GM19397 (cell line): Measurements from ENCODE around the gene NHS.

ENCODE experiments used
- ATAC-seq: cut with Tn5 transposase; IDR thresholded peaks from one replicate; pipeline ENCODE4 v1.9.1; 2021; ENCODE audit warnings: mild to moderate bottlenecking, moderate library complexity; ENCODE audit not compliant: unreplicated experiment

Gene NHS

GRCh38 chrX:17656556-17656955, 281.6 kb downstream of the NHS start:
- ATAC-seq: no peak

GRCh38 chrX:17662391-17662790, 287.4 kb downstream of the NHS start:
- ATAC-seq: no peak

DNA sequence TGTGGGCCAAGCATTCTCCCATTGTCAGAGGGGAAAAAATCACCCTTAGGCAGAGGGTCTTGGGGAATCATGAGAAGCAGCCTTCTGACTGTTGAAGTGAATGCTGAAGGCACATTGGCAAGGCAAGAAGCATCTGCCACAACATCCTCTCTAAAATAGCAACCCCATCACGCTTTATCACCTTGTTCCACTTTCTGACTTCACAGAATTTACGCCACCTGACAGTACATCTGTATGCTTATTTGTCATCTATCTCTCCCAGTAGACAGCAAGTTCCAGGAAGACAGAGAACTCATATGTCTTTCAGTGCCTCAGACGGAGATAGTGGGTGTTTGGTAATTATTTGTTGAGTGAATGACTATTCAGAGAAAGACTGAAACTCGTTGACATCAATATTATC, 293.9 kb downstream of the NHS start:
- no peak for ATAC-seq

DNA sequence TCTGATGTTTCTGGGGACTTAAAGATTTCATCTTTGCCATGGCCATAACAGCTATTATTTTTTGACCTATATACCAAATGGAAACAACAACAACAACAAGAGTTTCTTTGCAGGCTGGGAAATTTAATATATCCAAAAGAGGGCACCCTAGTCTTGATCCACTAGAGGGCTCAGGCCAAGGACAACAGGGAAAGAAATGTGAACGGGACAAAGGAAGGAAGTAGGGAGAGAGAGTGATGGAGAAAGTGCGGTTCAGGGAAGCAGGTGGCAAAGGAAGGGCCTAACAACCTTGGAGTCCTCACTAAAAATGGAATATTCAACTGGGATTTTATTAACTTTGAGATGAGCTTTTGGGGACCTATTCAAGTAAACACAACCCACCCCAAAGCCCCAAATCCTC, 294.5 kb downstream of the NHS start:
- no peak for ATAC-seq

DNA sequence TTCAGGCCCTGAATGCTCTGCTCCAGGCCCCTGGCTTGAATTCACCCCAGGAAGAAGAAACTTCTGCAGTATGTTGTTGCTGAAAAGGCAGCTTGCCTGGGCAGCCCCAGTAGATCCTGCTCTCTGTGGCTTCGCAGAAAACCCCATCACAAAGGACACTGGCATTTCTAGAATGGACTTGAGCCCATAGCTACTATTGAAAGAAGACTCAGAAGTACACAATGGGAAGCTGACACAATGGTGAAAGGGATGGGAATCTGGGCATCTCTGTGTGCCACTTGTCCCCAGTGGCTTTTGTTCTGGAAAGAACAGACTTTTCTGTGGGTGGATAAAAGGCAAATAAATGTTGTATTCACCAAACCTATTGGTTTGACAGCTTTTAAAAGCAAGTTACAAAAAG, 294.9 kb downstream of the NHS start:
- no peak for ATAC-seq

DNA sequence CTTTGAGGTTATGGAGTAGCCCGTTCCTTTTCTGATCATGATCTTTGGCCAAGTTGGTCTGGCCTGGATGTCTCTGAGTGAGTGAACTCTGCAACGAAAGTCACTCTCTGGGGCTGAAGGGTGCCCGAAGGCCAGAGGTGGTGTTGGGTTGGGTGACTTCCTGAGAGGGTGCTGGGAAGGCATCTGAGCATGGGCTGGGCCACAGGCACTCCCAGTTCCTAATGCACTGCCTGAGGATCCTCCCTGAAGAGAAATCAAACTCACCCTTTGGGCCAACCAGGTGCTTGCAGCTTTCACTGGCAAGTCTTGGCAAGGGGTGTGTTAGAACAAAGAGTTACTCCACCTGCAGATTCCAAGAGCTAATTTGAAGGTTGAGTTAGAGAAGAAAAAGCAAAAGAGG, 295.9 kb downstream of the NHS start:
- ATAC-seq: no peak

GRCh38 chrX:17674601-17675000, 299.6 kb downstream of the NHS start:
- ATAC-seq: no peak

DNA sequence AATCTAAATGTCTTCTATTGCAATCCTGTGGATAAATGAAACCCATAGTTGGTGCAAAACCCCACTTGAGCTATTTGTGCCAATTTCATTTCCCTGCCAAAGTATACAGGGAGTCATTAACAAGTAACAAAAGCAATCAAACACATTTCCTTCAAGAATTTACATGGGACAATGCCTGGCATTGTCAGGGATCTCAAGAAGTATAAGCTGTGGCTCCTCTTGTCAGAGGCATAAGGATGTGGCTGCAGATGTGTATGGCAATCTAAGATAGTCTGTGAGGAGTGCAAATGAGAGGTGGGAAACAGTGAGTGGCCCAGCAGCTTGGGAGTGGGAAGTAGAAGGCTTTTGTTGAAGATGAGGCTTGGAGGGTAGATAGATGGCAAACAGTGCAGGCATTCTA, 304.3 kb downstream of the NHS start:
- no peak for ATAC-seq

DNA sequence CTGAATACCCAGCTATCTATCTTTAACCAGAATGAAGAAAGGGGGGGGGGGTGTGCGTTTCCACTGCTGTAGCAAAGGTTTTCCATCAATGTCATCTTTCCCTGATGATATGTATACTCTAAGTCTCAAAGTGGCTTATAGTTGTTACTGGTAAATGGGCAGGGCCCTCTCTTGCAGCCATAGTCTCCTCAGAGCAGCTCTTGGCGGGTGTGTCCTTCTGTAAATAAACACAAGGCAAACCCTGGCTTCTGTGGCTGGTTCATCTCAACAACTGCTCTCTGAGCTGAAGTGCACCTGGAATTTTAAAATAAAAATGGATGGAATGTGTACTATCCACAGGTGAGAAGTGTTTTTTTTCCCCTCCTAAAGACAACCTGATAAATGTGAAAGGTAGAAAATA, 304.8 kb downstream of the NHS start:
- ATAC-seq: no peak

DNA sequence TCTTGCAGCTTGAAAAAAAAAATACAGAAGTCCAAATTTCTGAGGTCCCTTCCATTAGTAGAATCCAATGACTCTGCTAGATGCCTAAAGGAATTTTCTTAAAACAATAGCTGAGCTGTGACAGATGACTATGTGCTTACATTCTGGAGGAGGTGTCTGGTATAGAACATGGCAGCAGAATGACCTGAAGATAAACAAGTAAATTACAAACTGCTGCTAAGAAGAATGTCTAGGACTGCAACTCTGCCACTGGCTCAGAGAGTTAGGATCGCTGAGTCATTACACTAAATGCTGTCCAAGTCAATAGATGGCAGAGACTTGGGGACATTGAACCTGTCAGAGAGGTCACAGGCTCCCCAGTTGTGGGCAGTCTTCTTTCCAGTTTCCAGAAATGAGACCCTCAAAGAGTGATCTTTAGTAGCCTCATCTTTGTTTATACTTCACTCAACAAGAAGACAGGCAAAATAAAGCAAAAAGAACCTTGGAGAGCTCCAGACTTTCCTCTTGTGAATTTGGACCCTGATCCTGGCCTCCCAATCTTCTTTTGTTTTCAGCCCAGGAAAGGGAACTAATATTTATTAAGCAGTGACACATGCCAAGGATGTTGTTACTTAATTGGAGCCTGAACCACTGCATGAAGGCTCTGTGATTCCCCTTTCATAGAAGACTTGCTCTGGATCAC, 305.9 kb downstream of the NHS start:
- no peak for ATAC-seq

- ATAC-seq: no peak
Measured at GRCh38 chrX:17682259-17682658, 307.3 kb downstream of the NHS start.

GRCh38 chrX:17685026-17685425, 310.0 kb downstream of the NHS start:
- ATAC-seq: no peak

- ATAC-seq: no peak
Measured at GRCh38 chrX:17687648-17688047, 312.6 kb downstream of the NHS start.

DNA sequence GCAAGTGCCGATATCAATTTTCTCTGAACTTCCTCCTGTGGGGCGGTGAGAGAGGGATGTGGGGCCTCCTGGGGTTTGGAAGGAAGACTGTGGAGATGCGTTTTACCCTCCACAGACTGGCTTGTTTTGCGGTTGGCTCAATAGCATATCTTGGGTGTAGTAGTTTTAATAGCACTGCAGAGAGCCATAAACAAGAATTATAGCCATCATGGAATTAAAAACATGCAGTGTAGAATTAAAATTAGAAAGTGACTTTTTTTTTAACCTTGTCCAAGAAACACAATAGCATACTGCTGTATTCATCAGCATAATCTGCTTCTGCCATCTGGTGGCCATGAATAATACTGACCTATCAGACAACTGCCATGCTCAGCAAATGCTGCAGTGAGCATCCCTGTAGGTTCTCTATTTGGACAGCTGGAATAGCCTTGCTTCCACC, 315.0 kb downstream of the NHS start:
- ATAC-seq: no peak

GRCh38 chrX:17692709-17693346, 317.8 kb downstream of the NHS start:
- no peak for ATAC-seq

DNA sequence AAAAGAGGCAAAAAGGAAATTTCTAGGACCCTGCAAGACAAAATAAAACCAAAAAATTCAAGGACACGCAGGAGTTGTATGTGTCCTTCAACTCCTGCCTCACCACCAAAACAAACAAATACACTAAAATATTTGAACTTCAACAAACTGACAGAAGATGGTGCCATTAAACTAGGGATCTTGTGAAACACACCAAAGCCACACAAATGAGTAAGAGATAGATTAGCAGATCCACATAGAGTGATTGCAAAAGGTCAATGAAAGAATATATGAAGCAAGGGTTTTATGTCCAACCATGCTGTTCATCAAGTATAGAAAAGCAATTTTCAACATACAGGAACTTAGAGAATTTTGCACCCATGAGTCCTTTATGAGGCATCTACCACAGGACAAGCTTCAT, 322.2 kb downstream of the NHS start:
- ATAC-seq: no peak

DNA sequence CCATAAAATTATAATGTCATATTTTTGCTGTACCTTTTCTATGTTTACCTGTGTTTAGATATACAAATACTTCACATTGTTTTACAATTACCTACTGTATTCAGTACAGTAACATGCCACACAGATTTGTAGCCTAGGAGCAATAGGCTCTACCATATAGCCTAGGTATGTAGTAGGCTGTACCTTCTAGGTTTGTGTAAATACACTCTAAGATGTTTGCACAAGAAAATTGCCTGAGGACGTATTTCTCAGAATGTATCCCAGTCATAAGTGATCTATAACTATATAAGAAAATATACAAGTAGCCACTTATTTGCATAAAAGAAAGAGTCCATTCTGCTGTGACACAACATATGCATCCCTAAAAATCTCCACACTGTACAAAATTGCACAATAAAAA, 326.0 kb downstream of the NHS start:
- ATAC-seq: no peak

DNA sequence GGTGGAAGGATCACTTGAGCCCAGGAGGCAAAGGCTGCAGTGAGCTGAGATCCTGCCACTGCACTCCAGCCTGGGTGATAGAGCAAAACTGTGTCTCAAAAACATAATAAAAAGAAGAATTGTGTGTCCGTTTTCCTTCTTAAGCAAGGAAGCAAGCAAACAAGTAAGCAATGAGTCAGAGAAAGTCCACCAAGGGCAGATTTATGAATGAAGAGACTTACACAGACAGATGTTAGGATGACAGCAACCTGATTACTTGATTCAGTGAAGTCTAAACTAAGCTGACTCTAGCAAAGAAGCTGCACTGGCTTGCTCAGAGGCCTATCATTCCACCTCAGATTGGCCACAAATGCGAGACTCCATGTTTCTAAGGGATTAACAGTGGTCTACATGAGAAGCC, 328.2 kb downstream of the NHS start:
- ATAC-seq: no peak

GRCh38 chrX:17705211-17705610, 330.2 kb downstream of the NHS start:
- ATAC-seq: no peak

DNA sequence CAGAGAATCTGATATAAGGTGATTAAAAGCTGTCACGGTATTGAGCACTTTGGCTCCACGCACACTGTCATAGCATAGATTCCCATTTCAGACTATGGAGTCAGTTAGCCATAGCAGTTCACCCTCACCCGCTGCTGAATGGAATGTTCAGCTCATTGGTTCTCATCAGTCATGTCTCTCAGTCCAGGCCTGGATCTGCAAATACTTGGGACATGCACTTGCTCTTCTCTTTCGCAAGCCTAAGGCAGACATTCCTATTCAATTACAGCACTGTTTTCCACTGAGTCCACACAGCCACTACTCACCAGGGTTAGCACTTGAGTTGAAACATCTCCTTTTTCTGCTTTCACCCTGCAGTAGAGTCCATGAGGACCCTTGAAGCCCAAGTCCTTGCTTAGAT, 331.7 kb downstream of the NHS start:
- ATAC-seq: no peak

GRCh38 chrX:17707731-17708130, 332.7 kb downstream of the NHS start:
- no peak for ATAC-seq

DNA sequence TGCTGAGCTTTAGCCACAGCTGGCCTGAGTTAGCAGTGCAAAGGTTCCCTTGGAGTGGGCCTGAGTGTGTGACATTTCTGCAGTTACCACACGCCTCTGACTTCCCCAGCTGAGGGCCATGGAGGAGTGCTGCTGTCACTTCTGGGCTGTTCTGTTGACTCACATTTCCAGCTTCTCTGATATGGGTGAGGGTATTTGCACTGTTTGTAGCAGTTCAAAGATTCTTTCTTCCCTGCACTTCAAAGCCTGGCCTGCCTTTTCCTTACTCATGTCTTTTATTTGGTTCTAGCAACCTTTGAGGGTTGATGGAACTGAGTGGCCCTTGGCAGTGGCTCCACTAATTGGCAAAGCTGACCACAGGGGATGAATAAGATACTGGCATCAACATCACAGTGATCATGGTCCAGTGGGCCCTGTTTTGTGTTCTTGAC, 335.9 kb downstream of the NHS start:
- ATAC-seq: no peak

GRCh38 chrX:17713288-17713687, 338.3 kb downstream of the NHS start:
- ATAC-seq: no peak
